ENCODE data around the gene CEP19. TPM values are rescaled to one million over a fixed set of nuclear protein-coding genes. Genes with fewer than 3 reads are reported as not detected.

CEP19 gene
- total RNA-seq, 3 donors from 2014 or later, result 3.4 to 4.3 (median 3.6) TPM

DNA sequence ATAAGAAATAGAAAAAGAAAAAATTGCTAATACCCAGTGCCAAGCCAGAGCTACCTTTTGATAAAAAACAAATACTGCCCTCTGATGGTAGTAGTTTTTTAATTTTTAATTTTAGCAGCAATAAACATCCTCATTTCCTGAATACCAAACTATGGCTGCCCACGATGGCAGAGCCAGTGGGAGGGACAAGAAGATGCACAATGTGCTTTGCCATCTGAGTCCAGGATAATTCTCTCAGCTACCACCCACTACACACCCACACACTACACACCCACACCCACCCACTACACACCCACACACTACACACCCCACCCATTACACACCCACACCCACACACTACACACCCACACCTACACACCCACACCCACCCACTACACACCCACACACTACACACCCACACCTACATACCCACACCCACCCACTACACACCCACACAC is 17.8 kb downstream of the CEP19 start:
- no peaks in the 10 kb centered on the region for H3K36me3 Mint-ChIP-seq (ENCODE audit: insufficient read depth)
- no peak overlapping the region for H3K4me3 Mint-ChIP-seq
- H3K27me3 Mint-ChIP-seq (ENCODE audit: low read depth), result no peaks in the 10 kb centered on the region
- peaks cover 3% of the 10 kb centered on the region for H3K4me1 Mint-ChIP-seq (ENCODE audit: low read depth)
- peak; percentile 10 for DNase-seq
- peak in 1 of 2 donors; percentile 27 for ATAC-seq
- H3K9me3 Mint-ChIP-seq, result no peaks in the 10 kb centered on the region

DNA sequence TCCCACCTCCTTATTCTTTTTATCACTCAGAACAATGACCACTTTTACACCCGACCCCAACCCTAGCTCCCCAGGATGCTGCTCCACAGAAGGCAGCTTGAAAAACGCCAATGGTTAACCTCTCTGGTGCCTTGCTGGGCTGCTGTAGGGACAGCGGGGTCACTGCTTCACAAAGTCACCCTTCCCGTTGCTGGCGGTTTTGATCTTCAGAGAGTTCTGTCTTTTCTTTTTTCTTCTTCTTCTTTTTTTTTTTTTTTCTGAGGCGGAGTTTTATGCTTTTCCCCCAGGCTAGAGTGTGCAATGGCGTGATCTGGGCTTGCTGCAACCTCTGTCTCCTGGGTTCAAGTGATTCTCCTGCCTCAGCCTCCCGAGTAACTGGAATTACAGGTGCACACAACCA is 20.7 kb downstream of the CEP19 start:
- Mint-ChIP-seq H3K27me3 (ENCODE audit: low read depth) (no peaks in the 10 kb centered on the region), H3K4me1 (ENCODE audit: low read depth) (peaks cover 3% of the 10 kb centered on the region), H3K36me3 (ENCODE audit: insufficient read depth) (no peaks in the 10 kb centered on the region), H3K4me3 (no peak overlapping the region), H3K9me3 (no peaks in the 10 kb centered on the region)
- no peak for DNase-seq
- ATAC-seq, result no peak

DNA sequence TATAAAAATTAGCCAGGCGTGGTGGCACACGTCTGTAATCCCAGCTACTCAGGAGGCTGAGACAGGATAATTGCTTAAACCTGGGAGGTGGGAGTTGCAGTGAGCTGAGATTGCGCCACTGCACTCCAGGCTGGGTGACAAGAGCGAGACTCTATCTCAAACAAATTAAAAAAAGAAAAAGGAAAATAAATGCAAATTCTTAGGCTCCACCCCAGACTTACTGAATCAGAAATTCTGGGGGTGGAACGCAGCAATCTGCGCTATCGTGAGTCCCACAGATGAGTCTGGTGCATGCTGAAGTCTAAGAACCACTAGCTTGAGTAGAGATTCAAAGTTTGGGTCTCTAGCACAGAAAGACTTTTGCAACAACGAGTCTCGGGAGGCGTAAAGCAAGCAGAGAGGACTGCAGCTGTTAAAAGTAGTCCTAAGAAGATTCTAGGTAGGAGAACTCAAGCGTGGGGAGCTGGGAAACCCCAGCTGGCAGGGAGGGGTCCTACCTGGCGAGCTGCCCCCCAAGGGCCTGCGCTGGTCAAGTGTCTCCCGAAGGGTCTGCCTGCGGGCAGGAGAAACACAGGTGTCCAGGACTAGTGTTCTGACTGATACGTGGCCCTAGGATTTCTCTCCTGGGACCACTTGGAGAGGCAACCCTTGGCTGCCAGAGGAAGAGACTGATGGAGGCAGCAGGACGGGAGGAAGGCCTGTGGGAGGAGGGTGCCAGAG is 21.9 kb downstream of the CEP19 start:
- H3K4me1 Mint-ChIP-seq (ENCODE audit: low read depth), result peaks cover 2% of the 10 kb centered on the region
- no peaks in the 10 kb centered on the region for H3K9me3 Mint-ChIP-seq
- no peaks in the 10 kb centered on the region for H3K36me3 Mint-ChIP-seq (ENCODE audit: insufficient read depth)
- DNase-seq (no peak), ATAC-seq (no peak)
- H3K4me3 Mint-ChIP-seq, result no peak overlapping the region
- no peaks in the 10 kb centered on the region for H3K27me3 Mint-ChIP-seq (ENCODE audit: low read depth)

DNA sequence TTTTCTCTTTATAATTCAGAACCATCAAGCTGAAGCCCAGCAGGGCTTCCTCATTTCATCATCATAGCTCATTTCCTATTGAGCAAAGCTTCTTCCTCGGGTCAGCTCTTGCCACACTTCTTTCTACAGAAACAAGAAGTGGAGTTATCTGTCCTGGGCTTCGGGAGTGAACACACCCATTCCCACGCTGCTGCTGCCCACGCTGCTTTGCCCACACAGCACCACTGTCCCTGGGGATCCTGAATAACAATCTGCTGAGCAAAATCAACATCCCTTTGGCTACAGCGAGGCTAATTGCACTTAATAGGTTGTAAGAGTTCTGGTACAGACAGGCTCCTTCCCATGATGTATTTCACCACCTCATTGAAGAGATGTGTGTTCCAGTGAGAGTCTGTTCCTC is 23.7 kb downstream of the CEP19 start:
- Mint-ChIP-seq H3K9me3 (no peaks in the 10 kb centered on the region), H3K27me3 (ENCODE audit: low read depth) (no peaks in the 10 kb centered on the region), H3K4me1 (ENCODE audit: low read depth) (peaks cover 9% of the 10 kb centered on the region), H3K36me3 (ENCODE audit: insufficient read depth) (no peaks in the 10 kb centered on the region), H3K4me3 (no peak overlapping the region)
- no peak for DNase-seq
- ATAC-seq, result no peak

DNA sequence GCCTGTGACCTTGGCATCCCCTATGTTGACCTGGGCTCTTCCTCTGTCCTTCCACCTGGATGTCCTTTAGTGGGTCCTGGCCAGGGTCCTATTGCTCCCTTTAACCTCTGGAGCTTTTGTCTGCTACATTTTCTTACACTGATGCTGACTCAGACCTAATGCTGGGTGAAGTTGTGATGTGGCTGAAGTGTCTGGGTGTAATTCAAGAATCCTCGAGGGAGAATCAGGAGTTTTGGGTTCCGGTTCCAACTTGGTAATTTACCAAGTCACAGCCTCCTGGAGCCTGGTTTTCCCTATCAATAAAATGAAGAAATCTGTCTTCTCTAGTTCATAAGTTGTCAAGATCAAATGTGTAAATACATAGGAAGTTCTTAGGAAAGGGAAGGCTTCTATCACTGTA is 25.6 kb downstream of the CEP19 start:
- H3K4me1 Mint-ChIP-seq (ENCODE audit: low read depth), result peaks cover 9% of the 10 kb centered on the region
- H3K27me3 Mint-ChIP-seq (ENCODE audit: low read depth), result no peaks in the 10 kb centered on the region
- H3K36me3 Mint-ChIP-seq (ENCODE audit: insufficient read depth), result no peaks in the 10 kb centered on the region
- ATAC-seq (no peak), DNase-seq (no peak)
- no peak overlapping the region for H3K4me3 Mint-ChIP-seq
- H3K9me3 Mint-ChIP-seq, result peaks cover 3% of the 10 kb centered on the region

DNA sequence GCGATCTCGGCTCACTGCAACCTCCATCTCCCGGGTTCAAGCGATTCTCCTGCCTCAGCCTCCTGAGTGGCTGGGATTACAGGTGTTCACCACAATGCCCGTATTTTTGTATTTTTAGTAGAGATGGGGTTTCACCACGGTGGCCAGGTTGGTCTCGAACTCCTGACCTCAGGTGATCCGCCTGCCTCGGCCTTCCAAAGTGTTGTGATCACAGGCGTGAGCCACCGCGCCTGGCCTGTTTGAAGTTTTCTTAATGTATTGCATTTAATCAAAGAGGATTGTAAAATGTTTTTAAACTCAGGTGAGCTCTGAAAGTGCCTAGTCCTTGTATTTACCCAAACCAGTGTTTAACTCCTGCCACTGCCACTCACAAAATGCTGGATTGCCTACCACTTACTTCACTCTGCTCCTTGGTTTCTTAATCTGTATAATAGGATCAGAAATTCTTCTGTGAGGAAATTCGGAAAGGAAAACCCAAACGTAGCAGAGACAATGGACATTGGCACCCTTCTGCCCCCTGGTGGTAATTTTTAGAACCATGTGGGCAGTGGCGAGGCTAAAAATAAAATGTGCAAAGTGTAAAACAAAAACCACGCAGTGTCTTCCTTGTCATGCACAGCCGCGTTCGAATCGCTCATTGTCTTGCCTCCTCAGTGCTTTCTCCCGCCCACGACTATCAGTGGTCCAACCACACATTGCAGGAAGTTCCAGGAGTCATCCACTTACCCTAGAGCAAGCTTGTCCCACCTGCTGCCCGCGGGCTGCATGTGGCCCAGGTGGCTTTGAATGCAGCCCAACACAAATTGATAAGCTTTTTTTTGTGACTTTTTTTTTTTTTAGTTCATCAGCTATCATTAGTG is 27.3 kb downstream of the CEP19 start:
- Mint-ChIP-seq H3K36me3 (ENCODE audit: insufficient read depth) (no peaks in the 10 kb centered on the region), H3K27me3 (ENCODE audit: low read depth) (no peaks in the 10 kb centered on the region), H3K4me1 (ENCODE audit: low read depth) (peaks cover 9% of the 10 kb centered on the region), H3K9me3 (peaks cover 3% of the 10 kb centered on the region), H3K4me3 (peak overlapping the region; percentile 58)
- DNase-seq, result peak; percentile 66
- ATAC-seq, result peak; percentile 86 to 90

DNA sequence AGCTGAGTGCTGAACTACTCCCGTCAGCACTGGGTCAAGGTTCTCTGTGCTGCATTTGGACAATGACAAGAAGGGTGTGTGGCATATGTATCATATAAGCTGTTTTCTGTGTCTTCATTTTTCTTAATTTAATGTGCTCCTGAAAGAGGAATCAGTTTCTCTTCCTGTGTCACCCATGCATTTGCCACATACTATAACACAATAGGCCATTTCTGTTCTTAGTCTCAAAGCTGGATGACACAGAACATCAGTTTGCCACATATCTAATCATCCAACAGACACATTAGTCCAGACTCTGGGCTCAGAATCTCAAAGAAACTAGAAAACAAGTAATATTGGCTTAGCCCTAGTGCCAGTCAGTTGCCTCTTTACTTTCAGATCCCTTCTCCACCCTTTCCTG is 34.1 kb downstream of the CEP19 start:
- ATAC-seq (no peak), DNase-seq (no peak)
- H3K9me3 Mint-ChIP-seq, result peaks cover under 1% of the 10 kb centered on the region
- H3K4me1 Mint-ChIP-seq (ENCODE audit: low read depth), result peaks cover 9% of the 10 kb centered on the region
- H3K36me3 Mint-ChIP-seq (ENCODE audit: insufficient read depth), result no peaks in the 10 kb centered on the region
- H3K27me3 Mint-ChIP-seq (ENCODE audit: low read depth), result no peaks in the 10 kb centered on the region
- no peak overlapping the region for H3K4me3 Mint-ChIP-seq

DNA sequence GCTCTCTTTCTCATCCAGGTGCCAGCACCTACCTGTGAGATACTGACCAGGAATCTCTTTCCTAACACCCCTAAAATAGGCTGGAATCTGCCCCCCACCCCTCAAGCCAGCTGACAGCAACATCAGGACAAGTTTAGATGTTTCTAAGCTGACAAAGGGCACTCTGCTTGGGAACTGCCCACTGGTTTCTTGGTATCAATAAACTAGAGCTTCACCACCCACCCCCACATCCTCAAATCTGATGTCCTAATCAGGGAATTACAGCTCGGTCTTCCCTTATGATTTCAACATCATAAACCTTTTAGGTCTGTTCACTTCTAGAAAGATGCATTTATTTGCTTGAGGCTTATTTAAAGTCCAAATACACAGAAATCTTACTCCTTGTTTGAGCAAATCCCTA is 34.7 kb downstream of the CEP19 start:
- Mint-ChIP-seq H3K27me3 (ENCODE audit: low read depth) (no peaks in the 10 kb centered on the region), H3K9me3 (no peaks in the 10 kb centered on the region), H3K36me3 (ENCODE audit: insufficient read depth) (no peaks in the 10 kb centered on the region), H3K4me3 (no peak overlapping the region), H3K4me1 (ENCODE audit: low read depth) (peaks cover 9% of the 10 kb centered on the region)
- no peak for DNase-seq
- ATAC-seq, result no peak

DNA sequence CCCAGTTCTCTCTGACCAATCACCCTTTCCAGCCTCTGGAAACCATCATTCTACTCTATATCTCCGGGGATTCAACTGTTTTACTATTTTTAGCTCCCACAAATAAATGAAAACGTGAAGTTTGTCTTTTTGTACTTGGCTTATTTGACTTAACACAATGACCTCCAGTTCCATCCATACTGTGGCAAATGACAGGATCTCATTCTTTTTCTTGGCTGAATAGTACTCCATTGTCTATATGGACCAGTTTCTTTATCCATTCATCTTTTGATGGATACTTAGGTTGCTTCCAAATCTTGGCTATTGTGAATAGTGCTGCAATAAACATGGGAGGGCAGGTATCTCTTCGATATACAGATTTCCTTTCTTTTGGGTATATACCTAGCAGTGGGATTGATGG is 38.4 kb downstream of the CEP19 start:
- Mint-ChIP-seq H3K4me3 (no peak overlapping the region), H3K9me3 (no peaks in the 10 kb centered on the region), H3K36me3 (ENCODE audit: insufficient read depth) (no peaks in the 10 kb centered on the region), H3K4me1 (ENCODE audit: low read depth) (peaks cover 25% of the 10 kb centered on the region), H3K27me3 (ENCODE audit: low read depth) (no peaks in the 10 kb centered on the region)
- ATAC-seq, result no peak
- DNase-seq, result no peak

DNA sequence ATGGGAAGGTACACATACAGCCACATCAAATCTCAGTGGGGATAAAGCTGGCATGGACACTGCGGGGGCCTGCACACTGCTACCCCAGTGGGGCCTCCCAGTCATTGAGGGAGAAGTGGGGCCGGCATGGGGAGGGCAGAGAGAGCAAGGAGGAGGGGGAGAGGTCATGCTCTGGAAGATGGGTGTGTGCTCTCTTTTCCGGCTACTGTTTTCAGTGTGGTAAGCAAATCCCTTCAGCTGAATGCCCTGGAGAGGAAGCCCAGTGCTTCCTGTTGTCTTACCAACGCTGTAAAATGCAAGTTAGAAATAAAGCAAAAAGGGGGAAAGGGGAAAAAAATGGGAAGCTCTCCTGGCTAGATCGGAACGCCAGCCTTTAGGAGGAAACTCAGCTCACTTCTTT is 41.7 kb downstream of the CEP19 start:
- no peak for ATAC-seq
- Mint-ChIP-seq H3K9me3 (no peaks in the 10 kb centered on the region), H3K4me3 (peak overlapping the region; percentile 19), H3K27me3 (ENCODE audit: low read depth) (no peaks in the 10 kb centered on the region), H3K36me3 (ENCODE audit: insufficient read depth) (no peaks in the 10 kb centered on the region), H3K4me1 (ENCODE audit: low read depth) (peaks cover 19% of the 10 kb centered on the region)
- DNase-seq, result no peak

DNA sequence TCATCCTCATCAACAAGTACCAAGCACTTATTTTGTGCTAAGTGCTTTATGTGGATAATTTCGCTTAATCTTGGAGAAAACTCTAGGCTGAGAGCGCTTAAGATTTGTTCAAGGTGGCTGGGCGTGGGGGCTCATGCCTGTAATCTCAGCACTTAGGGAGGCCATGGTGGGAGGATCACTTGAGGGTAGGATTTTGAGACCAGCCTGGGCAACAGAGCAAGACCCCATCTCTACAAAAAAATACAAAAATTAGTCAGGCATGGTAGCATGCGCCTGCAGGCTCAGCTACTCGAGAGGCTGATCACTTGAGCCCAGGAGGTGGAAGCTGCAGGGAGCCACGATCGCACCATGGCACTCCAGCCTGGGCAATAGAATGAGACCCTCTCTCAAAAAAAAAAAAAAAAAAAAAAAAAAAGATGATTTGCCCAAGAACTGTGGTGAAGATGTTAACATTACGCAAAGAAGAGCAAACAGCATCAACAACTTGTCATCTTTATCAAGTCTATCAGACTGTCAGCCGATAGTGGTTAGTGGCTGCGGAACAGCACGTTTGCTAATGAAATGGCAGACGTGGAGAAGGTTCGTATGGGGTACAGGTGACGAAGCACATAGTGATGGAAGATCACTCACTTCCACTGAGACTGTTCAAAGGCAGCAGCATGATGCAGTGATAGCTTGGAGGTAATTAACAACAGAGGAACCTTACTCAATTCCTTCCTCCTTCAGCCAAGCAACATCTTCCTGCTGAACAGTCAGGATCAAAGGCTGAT is 44.8 kb downstream of the CEP19 start:
- Mint-ChIP-seq H3K36me3 (ENCODE audit: insufficient read depth) (no peaks in the 10 kb centered on the region), H3K4me1 (ENCODE audit: low read depth) (peaks cover 19% of the 10 kb centered on the region), H3K27me3 (ENCODE audit: low read depth) (no peaks in the 10 kb centered on the region), H3K4me3 (no peak overlapping the region), H3K9me3 (no peaks in the 10 kb centered on the region)
- ATAC-seq (no peak), DNase-seq (no peak)

DNA sequence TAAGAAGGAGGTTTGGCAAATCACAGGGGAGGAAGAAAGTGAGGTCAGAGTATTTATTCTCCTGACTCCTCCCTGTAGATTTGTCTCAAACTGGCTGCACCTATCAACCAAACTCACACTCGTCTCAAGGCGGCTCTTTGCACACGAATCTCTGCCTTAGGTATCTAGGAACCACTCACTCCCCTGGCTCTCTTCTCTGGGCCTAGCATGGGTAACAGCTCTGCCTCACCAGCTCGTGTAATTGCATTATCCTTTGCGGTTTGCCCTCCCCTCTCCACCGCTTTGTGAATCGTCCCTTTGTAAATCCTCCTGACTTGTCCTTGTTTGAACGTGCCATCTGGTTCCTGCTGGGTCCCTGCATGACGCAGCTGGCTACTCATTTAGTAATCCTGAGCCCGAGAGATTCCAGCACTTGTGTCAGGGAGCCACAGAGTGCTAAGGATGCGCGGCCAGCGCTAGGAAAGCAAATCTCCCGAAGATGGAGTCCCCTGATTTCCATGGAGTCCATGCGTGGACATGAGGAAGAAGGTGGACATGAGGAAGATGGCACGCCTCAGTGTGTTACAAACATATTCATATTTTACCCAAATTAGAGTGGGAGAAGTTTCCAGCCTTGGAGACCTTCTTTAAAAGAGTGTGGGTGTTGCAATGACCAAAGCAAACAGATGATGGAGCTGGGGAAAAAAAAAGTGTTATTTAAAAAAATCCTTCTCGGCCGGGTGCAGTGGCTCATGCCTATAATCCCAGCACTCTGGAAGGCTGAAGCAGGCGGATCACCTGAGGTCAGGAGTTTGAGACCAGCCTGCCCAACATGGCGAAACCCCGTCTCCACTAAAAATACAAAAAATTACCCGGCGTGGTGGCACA is 45.8 kb downstream of the CEP19 start:
- H3K4me1 Mint-ChIP-seq (ENCODE audit: low read depth), result peaks cover 14% of the 10 kb centered on the region

DNA sequence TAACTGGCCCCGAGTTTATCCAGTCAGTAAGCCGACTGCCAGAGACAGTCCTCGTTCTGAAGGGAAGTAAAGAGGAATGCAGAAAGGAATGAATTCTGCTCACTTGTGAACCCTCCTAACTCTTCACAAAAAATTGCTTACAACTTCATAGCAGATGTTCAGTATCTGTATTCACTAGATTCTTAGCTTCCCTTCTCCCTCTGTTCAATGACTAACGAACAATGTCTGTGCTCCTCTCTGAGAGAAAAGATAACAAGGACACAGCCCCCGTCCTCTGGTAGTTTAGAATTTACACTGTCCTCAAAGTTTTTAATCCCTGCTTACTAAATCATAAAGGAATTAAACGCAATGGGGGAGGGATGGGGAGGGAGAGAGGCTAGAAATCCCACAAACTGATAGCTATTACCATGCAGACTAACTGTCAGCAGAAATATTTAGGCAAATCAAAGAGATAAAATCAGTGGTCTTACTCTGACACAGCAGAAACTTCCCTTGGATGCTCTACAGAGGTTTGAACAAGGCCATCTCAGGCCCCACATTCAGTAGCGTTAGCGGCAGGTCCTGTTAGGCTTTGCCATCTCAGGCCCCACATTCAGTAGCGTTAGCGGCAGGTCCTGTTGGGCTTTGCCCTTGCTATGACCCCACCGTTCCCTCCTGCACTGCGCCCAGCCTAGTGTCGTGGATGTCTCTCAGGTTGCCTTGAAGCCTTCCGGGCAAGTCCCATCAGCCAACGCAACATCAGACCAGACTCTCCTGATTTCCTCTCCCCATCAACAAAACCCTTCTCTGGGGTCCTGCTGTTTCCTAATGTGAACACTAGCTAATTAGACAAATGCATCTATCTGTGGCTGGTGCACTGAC is 49.1 kb downstream of the CEP19 start:
- DNase-seq, result no peak
- H3K4me1 Mint-ChIP-seq (ENCODE audit: low read depth), result no peaks in the 10 kb centered on the region
- H3K4me3 Mint-ChIP-seq, result no peak overlapping the region
- ATAC-seq, result no peak
- H3K9me3 Mint-ChIP-seq, result no peaks in the 10 kb centered on the region
- H3K27me3 Mint-ChIP-seq (ENCODE audit: low read depth), result no peaks in the 10 kb centered on the region
- H3K36me3 Mint-ChIP-seq (ENCODE audit: insufficient read depth), result peaks cover 10% of the 10 kb centered on the region

More for the DNA sequence above, 45.8 kb downstream of the CEP19 start:
- ATAC-seq (no peak), DNase-seq (no peak)
- Mint-ChIP-seq H3K4me3 (no peak overlapping the region), H3K27me3 (ENCODE audit: low read depth) (no peaks in the 10 kb centered on the region), H3K36me3 (ENCODE audit: insufficient read depth) (peaks cover 3% of the 10 kb centered on the region), H3K9me3 (no peaks in the 10 kb centered on the region)

All from activated T-cell treated with anti-CD3 and anti-CD28 coated beads, Interleukin-2, amount 50 U/mL, for 4 hours (primary cell).